Parathyroid adenoma (tissue), 2 donors: ENCODE data around the gene FAH.
"Not testable (repeated sequence)": the region's sequence is repeated elsewhere in the genome, so short reads cannot be mapped to it uniquely, and the experiment has no call there.

Source experiments
- H2AFZ ChIP-seq: fragments of 300-600 bp; sonication (generic); one replicate; pipeline ENCODE4 v1.7.0; 2017; ENCODE audit warnings: antibody characterized with exemption, mild to moderate bottlenecking
- H3K27ac ChIP-seq: fragments of 300-600 bp; sonication (generic); one replicate; pipeline ENCODE4 v1.7.0; 2017
- H3K27me3 ChIP-seq: fragments of 300-600 bp; sonication (generic); one replicate; pipeline ENCODE4 v1.7.0; 2017; ENCODE audit warnings: low read length; ENCODE audit not compliant: control insufficient read depth, insufficient read depth
- H3K36me3 ChIP-seq: fragments of 300-600 bp; sonication (generic); one replicate; pipeline ENCODE4 v1.7.0; 2017; ENCODE audit warnings: low read length; ENCODE audit not compliant: control insufficient read depth, insufficient read depth
- H3K4me1 ChIP-seq: fragments of 300-600 bp; sonication (generic); one replicate; pipeline ENCODE4 v1.7.0; 2017; ENCODE audit warnings: control low read depth
- H3K4me2 ChIP-seq: fragments of 300-600 bp; sonication (generic); one replicate; pipeline ENCODE4 v1.7.0; 2017; ENCODE audit warnings: low read length
- H3K4me3 ChIP-seq: fragments of 300-600 bp; sonication (generic); one replicate; pipeline ENCODE4 v1.7.0; 2017; ENCODE audit warnings: low read depth, low read length
- H3K79me2 ChIP-seq: fragments of 300-600 bp; sonication (generic); one replicate; pipeline ENCODE4 v1.7.0; 2017; ENCODE audit warnings: control low read depth
- H3K9ac ChIP-seq: fragments of 300-600 bp; sonication (generic); one replicate; pipeline ENCODE4 v1.7.0; 2017; ENCODE audit warnings: mild to moderate bottlenecking
- H3K9me3 ChIP-seq: fragments of 300-600 bp; sonication (generic); one replicate; pipeline ENCODE4 v1.7.0; 2017; ENCODE audit warnings: low read length; ENCODE audit not compliant: control insufficient read depth
- TF ChIP-seq, protein P1 (sequence below): fragments of 300-600 bp; sonication (generic); IDR thresholded peaks from one replicate; pipeline ENCODE4 v1.7.0; 2017; ENCODE audit warnings: antibody characterized with exemption, mild to moderate bottlenecking
- donor health status: primary hyperparathyroidism.

Gene FAH

DNA sequence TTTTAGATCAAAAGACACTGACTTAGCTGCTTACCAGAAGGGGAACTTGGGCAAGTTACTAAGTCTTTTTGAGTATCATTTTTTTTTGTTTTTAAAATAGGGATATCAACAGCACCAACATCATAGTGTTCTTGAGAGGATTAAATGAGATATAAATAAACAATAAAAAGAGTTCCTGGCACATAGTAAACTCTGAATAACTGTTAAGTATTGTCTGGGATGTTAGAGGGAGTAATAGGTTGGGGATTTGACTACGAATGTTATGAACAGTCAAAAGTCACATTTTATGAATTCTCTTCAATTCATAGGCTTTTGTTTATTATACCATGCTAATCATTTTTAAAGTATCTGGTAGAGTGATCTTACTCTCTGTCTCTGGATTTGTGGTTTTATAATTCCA, 37.8 kb upstream of the FAH start:
- Histone ChIP-seq H2AFZ (no peak overlapping the region), H3K36me3 (no peaks in the 10 kb centered on the region), H3K27me3 (no peaks in the 10 kb centered on the region), H3K4me3 (no peak overlapping the region), H3K4me2 (no peak overlapping the region), H3K79me2 (peaks cover 7% of the 10 kb centered on the region), H3K4me1 (no peaks in the 10 kb centered on the region), H3K9ac (no peak overlapping the region), H3K27ac (no peak overlapping the region), H3K9me3 (no peaks in the 10 kb centered on the region)
- TF ChIP-seq, protein P1, sequence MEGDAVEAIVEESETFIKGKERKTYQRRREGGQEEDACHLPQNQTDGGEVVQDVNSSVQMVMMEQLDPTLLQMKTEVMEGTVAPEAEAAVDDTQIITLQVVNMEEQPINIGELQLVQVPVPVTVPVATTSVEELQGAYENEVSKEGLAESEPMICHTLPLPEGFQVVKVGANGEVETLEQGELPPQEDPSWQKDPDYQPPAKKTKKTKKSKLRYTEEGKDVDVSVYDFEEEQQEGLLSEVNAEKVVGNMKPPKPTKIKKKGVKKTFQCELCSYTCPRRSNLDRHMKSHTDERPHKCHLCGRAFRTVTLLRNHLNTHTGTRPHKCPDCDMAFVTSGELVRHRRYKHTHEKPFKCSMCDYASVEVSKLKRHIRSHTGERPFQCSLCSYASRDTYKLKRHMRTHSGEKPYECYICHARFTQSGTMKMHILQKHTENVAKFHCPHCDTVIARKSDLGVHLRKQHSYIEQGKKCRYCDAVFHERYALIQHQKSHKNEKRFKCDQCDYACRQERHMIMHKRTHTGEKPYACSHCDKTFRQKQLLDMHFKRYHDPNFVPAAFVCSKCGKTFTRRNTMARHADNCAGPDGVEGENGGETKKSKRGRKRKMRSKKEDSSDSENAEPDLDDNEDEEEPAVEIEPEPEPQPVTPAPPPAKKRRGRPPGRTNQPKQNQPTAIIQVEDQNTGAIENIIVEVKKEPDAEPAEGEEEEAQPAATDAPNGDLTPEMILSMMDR: no peak

DNA sequence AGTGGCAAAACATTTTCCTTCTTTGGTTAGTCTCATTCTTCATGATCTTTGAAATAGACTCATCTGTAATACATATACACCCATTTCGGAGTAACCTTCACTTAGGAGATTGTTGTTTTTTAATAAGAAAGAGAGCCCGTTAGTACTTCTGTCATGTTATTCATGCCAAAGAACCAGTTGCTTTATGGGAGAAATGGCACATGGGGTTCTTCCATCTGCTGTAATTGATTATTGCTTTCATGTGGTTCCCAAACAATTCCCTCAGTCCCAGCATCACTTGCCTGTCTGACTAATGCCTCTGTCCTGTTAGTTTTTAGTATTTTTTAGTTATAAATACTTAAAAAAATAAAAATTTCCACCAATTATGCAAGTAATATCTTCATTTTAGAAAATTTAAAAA, 33.8 kb upstream of the FAH start:
- Histone ChIP-seq H3K4me3 (no peak overlapping the region), H2AFZ (no peak overlapping the region), H3K9me3 (no peaks in the 10 kb centered on the region), H3K27ac (no peak overlapping the region), H3K4me2 (no peak overlapping the region), H3K79me2 (peaks cover 2% of the 10 kb centered on the region), H3K9ac (no peak overlapping the region), H3K36me3 (no peaks in the 10 kb centered on the region), H3K4me1 (no peaks in the 10 kb centered on the region), H3K27me3 (no peaks in the 10 kb centered on the region)
- TF ChIP-seq, protein P1: no peak

DNA sequence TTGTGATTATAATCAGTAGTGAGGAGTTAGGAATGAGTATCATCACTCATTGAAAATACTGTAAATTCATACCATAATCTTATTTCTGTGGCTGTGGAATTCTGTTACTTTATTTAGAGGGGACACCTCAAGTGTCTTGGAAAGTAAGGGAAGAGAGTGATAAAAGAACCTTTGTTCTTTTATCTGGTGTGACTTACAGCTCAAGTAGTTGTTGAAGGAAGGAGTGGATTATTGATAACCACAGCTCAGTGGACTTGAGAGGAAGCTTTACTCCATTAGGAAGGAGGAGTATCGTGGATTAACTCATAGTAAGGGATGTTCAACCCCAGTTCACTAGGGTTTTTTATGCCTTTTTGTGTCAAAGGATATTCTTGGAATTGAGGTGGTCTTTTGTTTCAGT, 32.2 kb upstream of the FAH start:
- Histone ChIP-seq H2AFZ (no peak overlapping the region), H3K27me3 (no peaks in the 10 kb centered on the region), H3K79me2 (peaks cover 2% of the 10 kb centered on the region), H3K4me1 (no peaks in the 10 kb centered on the region), H3K27ac (no peak overlapping the region), H3K4me2 (no peak overlapping the region), H3K36me3 (no peaks in the 10 kb centered on the region), H3K9me3 (no peaks in the 10 kb centered on the region), H3K9ac (no peak overlapping the region), H3K4me3 (no peak overlapping the region)
- TF ChIP-seq, protein P1: no peak

GRCh38 chr15:80121546-80121945, 31.3 kb upstream of the FAH start:
- H2AFZ ChIP-seq: no peak overlapping the region

DNA sequence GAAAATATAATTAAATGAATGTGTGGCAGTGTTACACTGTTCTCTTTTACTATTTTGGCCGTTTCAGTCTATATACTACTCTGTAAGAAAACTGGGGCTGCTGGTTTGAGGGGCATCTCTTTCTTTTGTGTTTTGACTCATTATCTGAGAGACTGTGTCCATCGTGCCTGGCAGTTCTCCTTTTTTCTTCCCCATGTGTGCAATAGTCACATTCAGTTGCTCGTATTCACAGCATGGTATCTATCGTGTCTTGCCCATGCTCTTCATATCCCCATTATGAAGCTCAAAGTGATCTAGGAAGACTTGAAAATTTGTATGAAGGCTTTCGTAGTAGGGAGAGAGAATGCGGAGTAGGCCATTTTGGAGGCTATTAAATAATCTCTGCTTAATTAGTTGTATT, 29.8 kb upstream of the FAH start:
- Histone ChIP-seq H3K27me3 (no peaks in the 10 kb centered on the region), H3K36me3 (no peaks in the 10 kb centered on the region), H3K9me3 (no peaks in the 10 kb centered on the region), H3K4me3 (no peak overlapping the region), H3K9ac (no peak overlapping the region), H3K27ac (no peak overlapping the region), H2AFZ (no peak overlapping the region), H3K4me1 (no peaks in the 10 kb centered on the region), H3K79me2 (no peaks in the 10 kb centered on the region), H3K4me2 (no peak overlapping the region)
- TF ChIP-seq, protein P1: no peak

More at GRCh38 chr15:80121546-80121945, 31.3 kb upstream of the FAH start:
- H3K27ac ChIP-seq: no peak overlapping the region
- H3K27me3 ChIP-seq: no peaks in the 10 kb centered on the region
- H3K36me3 ChIP-seq: no peaks in the 10 kb centered on the region
- no peaks in the 10 kb centered on the region for H3K9me3 ChIP-seq
- no peak overlapping the region for H3K4me2 ChIP-seq
- TF ChIP-seq, protein P1: no peak
- H3K4me3 ChIP-seq: no peak overlapping the region
- no peak overlapping the region for H3K9ac ChIP-seq
- peaks cover 2% of the 10 kb centered on the region for H3K79me2 ChIP-seq
- H3K4me1 ChIP-seq: no peaks in the 10 kb centered on the region

- not testable (repeated sequence) for H3K36me3 ChIP-seq, H3K9ac ChIP-seq, H2AFZ ChIP-seq, H3K4me2 ChIP-seq, H3K4me1 ChIP-seq, H3K79me2 ChIP-seq, H3K9me3 ChIP-seq, H3K4me3 ChIP-seq, H3K27ac ChIP-seq, H3K27me3 ChIP-seq
These were observed 25.5 kb upstream of the FAH start for GRCh38 chr15:80127253-80127652.
